ENCODE results near the gene NTM. TPM values are rescaled to one million over a fixed set of nuclear protein-coding genes. Genes with fewer than 3 reads are reported as not detected.

Gene NTM
- total and polyA plus RNA-seq, 2 of the 8 experiments (the other 6 are each of a cell fraction or from before 2014, with no cell fraction given), result 13.4 to 20.0 TPM

DNA sequence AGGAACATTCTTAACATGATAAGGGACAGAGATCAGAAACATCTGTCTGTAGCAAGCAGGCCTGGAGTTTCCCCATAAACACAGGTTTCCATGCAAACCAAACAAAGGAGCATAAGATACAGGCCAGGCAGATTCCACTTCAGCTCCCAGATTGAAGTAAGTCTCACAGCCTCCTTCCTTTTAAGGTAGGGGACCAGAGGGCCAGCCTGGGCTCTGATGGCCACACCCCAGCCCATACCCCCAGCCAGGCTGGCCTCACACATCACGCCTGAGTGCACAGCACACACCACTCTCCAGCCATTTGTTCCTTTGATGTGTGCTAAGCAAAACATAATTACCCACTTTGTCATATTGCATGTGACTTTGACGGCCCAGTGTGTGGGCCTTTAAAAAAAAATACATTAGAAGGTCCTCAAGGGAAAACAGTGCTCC, 518.7 kb downstream of the NTM start:
- H4K8ac ChIP-seq (ENCODE audit: extremely low read depth, insufficient read depth, low read length), result no peak overlapping the region
- TF ChIP-seq TBP (IDR thresholded peaks at IDR 0.05; ENCODE audit: low read depth, low read length), result peak; percentile 13; the same call in 1 of the 2 replicates
- TF ChIP-seq CBX8 (IDR thresholded peaks at IDR 0.05; ENCODE audit: borderline replicate concordance, low read depth, low read length), result no peak
- 0 out of 3 replicates have a peak, but pooled peaks of 1 of the 2 experiments have one; percentile 55 for TF ChIP-seq EP300 (IDR thresholded peaks at IDR 0.05; ENCODE audit: borderline replicate concordance in 1 of 2, low read depth in 2 of 2, low read length in 2 of 2)
- TF ChIP-seq SRF (IDR thresholded peaks at IDR 0.05; ENCODE audit: low read depth, low read length), result peak; percentile 66; the same call in 1 of the 2 replicates
- no peak for TF ChIP-seq RNF2 (IDR thresholded peaks at IDR 0.05; ENCODE audit: borderline replicate concordance, low read depth, low read length, missing control alignments, poor library complexity, severe bottlenecking)
- no peaks in the 10 kb centered on the region for H3K9me3 ChIP-seq (ENCODE audit: insufficient read depth in 2 of 2, low read depth in 1 of 2, low read length in 1 of 2)
- no peak overlapping the region; the same call in 1 of the 2 replicates for H3K18ac ChIP-seq (ENCODE audit: extremely low read depth, low read length)
- ChIA-PET CTCF (ENCODE audit: partially characterized antibody) (interaction anchor here (0.6 to 22.7 kb wide), 15 partner anchors 9 to 768 kb away, joined by 3 to 310 read pairs (median 5); no protein-coding TSS in a partner anchor), POLR2A (ENCODE audit: partially characterized antibody) (no interaction called here)
- peak overlapping the region; percentile 82 for H2BK12ac ChIP-seq (ENCODE audit: low read depth, low read length)
- no peak overlapping the region for H4K5ac ChIP-seq (ENCODE audit: insufficient read length, low read depth, low read length)
- H3K23ac ChIP-seq (ENCODE audit: insufficient read length), result no peak overlapping the region
- H2AFZ ChIP-seq (ENCODE audit: low read length), result no peak overlapping the region
- no peaks in the 10 kb centered on the region; the same call in 1 of the 2 replicates for H3K23me2 ChIP-seq (ENCODE audit: low read depth, low read length)
- peak overlapping the region in 1 of 4 experiments; percentile 14; a peak in 2 of 7 replicates for H3K9ac ChIP-seq (replicated peaks in 1 of 4; ENCODE audit: extremely low read depth in 1 of 4, low read depth in 3 of 4, low read length in 3 of 4)
- H2BK120ac ChIP-seq (replicated peaks; ENCODE audit: low read depth, low read length), result no peak overlapping the region
- H4K91ac ChIP-seq (replicated peaks; ENCODE audit: insufficient read length, low read length), result peak overlapping the region; percentile 22
- H3K4ac ChIP-seq (replicated peaks; ENCODE audit: insufficient read length, low read depth, low read length), result no peak overlapping the region
- peak overlapping the region; percentile 51 to 78; a peak in 3 of 4 replicates for H3K4me2 ChIP-seq (ENCODE audit: insufficient read depth in 1 of 2, low read depth in 2 of 2, low read length in 2 of 2)
- peak overlapping the region; percentile 69 for H3K27ac ChIP-seq (ENCODE audit: low read depth, low read length)
- H3K56ac ChIP-seq (replicated peaks; ENCODE audit: insufficient read length, low read depth, low read length), result no peak overlapping the region
- H3K79me1 ChIP-seq (ENCODE audit: low read depth, low read length), result no peaks in the 10 kb centered on the region
- no peaks in the 10 kb centered on the region for H3K79me2 ChIP-seq (ENCODE audit: control insufficient read depth in 1 of 2, insufficient read depth in 2 of 2, low read length in 2 of 2)
- H2BK20ac ChIP-seq (ENCODE audit: low read length), result peak overlapping the region; percentile 49; the same call in 1 of the 2 replicates
- peak overlapping the region in 1 of 4 experiments; percentile 24; a peak in 1 of 8 replicates for H3K4me3 ChIP-seq (ENCODE audit: extremely low read depth in 1 of 4, insufficient read depth in 2 of 4, low read depth in 3 of 4, low read length in 4 of 4)
- H2BK15ac ChIP-seq (ENCODE audit: low read length), result no peak overlapping the region
- peaks cover 20 to 36% (median 29%) of the 10 kb centered on the region in 4 experiments for H3K4me1 ChIP-seq (replicated peaks in 1 of 4; ENCODE audit: control insufficient read depth in 3 of 4, insufficient read depth in 4 of 4, low read length in 3 of 4)
- WGBS, 2 experiments (ENCODE audit: extremely low coverage in 1 of 2, insufficient coverage in 1 of 2, insufficient read length in 1 of 2, insufficient replicate concordance in 2 of 2, low coverage in 1 of 2, low lambda C conversion rate in 2 of 2, missing lambda C conversion rate in 1 of 2), result 50% methylated on average over 2 of the region's 2 CpGs; no CpG with 5 or more reads in 1 of the 2 experiments
- H3K14ac ChIP-seq (ENCODE audit: insufficient read length), result no peak overlapping the region
- DNase-seq (ENCODE audit: low read depth in 1 of 2, low spot score in 2 of 2), result no peak
- H2AK5ac ChIP-seq (ENCODE audit: low read depth, low read length), result no peak overlapping the region
- H3K27me3 ChIP-seq (replicated peaks in 1 of 4; ENCODE audit: control insufficient read depth in 3 of 4, extremely low read depth in 1 of 4, insufficient read depth in 3 of 4, low read length in 3 of 4), result no peaks in the 10 kb centered on the region
- FAIRE-seq, result peak; percentile 13
- no peaks in the 10 kb centered on the region for H3K36me3 ChIP-seq (ENCODE audit: control insufficient read depth in 2 of 4, insufficient read depth in 4 of 4, low read length in 3 of 4)
- peak overlapping the region; percentile 45; the same call in 1 of the 2 replicates for H2BK5ac ChIP-seq (ENCODE audit: low read depth, low read length)
- H4K20me1 ChIP-seq (replicated peaks in 1 of 2; ENCODE audit: control insufficient read depth in 1 of 2, insufficient read depth in 2 of 2, low read length in 2 of 2), result no peaks in the 10 kb centered on the region
